KOPT-K1 (cell line): ENCODE measurements around the gene DRICH1.
"Not testable (repeated sequence)": the region's sequence is repeated elsewhere in the genome, so short reads cannot be mapped to it uniquely, and the experiment has no call there.

Experiments
- H3K27ac ChIP-seq: fragments of 200-600 bp; sonication (generic); 2 replicates; pipeline ENCODE4 v1.5.1; 2016; ENCODE audit warnings: antibody characterized with exemption, mild to moderate bottlenecking, low read depth, low read length; ENCODE audit not compliant: poor library complexity, severe bottlenecking
- H3K36me3 ChIP-seq: fragments of 200-600 bp; sonication (generic); 2 replicates; pipeline ENCODE4 v1.5.1; 2017; ENCODE audit warnings: antibody characterized with exemption, mild to moderate bottlenecking, low read length, moderate library complexity; ENCODE audit not compliant: insufficient read depth
- H3K9me3 ChIP-seq: fragments of 200-600 bp; sonication (generic); 2 replicates; pipeline ENCODE4 v1.5.1; 2017; ENCODE audit warnings: antibody characterized with exemption, low read length, mild to moderate bottlenecking; ENCODE audit not compliant: insufficient read depth, poor library complexity, severe bottlenecking

The DRICH1 gene

DNA sequence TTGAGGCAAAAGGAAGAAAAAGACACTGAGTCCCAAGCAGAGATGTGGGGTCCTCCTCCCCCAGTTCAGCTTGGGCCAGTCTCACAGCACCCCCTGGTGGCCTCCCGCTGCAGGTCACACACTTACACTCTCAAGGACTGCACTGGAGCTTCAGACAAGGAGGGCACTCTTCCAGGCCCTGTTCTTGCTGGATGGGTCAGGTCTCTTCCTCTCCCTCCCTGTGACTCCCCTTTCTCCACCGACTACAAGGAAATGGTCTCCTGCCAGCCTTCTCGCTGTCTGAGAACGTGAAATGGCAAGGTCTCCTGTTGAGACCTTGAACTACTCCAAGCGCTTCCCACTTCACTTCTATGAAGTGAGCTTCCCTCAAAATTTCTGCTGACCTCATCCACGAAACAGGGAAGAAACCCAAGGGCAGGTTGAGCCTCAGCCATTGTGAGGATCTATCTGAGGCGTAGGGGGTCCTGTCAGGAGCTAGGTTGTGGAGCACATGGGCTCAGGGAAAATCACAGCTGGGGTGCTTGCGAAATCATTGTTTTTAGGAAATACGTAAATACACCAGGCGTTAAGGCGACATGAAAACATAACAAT, 40.8 kb downstream of the DRICH1 start:
- Histone ChIP-seq H3K36me3 (no peaks in the 10 kb centered on the region), H3K27ac (peak overlapping the region; percentile 46)

DNA sequence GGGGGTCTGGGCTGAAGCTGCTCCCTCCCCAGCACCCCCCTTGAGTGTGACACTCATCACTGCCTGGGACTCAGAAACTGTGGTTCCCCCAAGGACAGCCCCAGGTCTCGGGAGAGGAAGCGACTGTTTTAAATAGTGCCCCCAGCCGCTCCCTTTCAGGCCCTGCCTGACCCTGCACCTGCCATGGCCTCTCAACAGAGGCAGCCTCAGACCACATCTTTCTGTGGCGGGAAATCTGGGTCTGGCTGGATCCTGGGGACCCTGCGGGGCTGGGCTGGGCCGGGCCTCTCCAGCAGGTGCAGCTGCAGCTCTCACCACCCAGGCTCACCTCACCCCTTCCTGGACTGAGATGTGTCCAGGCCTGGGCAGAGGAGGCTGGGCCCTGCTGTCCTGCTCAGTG, 48.3 kb downstream of the DRICH1 start:
- Histone ChIP-seq H3K36me3 (no peaks in the 10 kb centered on the region), H3K27ac (peak overlapping the region; percentile 93), H3K9me3 (no peaks in the 10 kb centered on the region)

More for the DNA sequence above, 40.8 kb downstream of the DRICH1 start:
- no peaks in the 10 kb centered on the region for H3K9me3 ChIP-seq

DNA sequence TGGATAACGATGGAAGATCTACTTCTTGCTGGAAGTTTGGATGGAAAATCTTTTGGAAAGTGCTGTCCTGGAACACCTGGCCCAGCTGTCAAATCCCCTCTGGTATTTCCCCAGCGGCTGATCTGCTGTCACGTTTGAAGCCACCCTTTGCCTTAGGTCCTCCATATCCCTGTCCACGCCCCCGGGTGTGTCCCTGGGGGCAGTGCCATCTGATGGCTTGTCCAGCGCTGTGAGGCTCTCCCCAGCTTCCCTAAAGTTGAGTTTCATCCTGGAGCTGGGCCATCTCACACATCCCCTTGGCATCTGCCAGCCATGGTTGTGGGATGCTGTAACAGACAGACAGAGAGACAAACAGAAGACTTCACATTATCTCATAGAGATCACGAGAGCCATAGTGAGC, 49.0 kb downstream of the DRICH1 start:
- H3K27ac ChIP-seq, result peak overlapping the region; percentile 93
- H3K36me3 ChIP-seq, result no peaks in the 10 kb centered on the region
- no peaks in the 10 kb centered on the region for H3K9me3 ChIP-seq

DNA sequence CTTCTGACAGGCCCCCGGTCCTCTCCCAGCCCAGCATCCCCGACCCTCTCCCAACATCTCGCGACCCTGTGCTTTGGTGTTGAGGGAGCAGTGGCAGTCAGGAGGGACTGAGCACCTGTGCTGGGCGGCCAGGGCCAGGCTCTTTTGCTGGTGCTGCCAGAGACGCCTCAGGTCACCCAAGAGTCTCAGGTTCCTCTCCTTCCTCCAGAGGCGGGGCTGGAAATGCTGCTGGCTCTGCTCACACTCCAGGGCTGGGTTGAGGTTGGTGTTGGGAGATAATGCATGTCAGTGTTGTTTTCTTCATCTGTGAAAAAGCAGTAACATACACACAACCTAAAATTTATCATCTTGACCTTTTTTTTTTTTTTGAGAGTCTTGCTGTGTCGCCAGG, 50.9 kb downstream of the DRICH1 start:
- Histone ChIP-seq H3K9me3 (no peaks in the 10 kb centered on the region), H3K27ac (peak overlapping the region; percentile 93), H3K36me3 (no peaks in the 10 kb centered on the region)

DNA sequence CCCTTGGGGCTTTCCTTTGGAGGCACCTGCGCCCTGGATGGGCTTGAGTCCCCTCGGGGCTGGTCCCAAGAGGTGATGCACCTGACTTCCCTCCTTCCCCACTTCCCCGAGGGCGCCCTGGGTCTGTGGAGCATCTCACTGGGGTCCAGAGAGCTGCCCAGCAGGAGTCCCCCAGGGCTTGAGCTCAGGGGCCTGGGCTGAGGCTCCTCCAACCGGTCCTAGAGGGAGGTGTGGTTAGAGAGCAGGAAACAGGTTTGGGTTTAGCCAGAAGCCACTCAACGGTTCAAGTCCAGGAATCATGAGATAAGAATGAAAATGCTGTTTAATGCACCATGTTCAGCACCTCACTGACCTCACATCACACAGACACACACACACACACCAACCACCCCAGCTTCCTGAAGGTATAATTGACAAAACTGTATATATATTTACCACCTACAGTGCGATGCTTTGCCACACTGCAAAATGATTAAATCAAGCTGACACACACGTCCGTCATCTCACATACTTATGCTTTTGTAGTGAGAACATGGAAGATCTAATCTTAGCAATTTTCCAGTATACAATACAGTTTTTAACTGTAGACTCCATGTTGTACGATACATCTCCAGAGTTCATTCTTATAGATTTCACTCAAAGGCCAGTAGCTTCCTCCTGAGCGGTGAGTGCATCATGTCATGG, 51.4 kb downstream of the DRICH1 start:
- Histone ChIP-seq H3K36me3 (no peaks in the 10 kb centered on the region; the same call in 1 of the 2 replicates), H3K9me3 (no peaks in the 10 kb centered on the region), H3K27ac (peak overlapping the region; percentile 93)

DNA sequence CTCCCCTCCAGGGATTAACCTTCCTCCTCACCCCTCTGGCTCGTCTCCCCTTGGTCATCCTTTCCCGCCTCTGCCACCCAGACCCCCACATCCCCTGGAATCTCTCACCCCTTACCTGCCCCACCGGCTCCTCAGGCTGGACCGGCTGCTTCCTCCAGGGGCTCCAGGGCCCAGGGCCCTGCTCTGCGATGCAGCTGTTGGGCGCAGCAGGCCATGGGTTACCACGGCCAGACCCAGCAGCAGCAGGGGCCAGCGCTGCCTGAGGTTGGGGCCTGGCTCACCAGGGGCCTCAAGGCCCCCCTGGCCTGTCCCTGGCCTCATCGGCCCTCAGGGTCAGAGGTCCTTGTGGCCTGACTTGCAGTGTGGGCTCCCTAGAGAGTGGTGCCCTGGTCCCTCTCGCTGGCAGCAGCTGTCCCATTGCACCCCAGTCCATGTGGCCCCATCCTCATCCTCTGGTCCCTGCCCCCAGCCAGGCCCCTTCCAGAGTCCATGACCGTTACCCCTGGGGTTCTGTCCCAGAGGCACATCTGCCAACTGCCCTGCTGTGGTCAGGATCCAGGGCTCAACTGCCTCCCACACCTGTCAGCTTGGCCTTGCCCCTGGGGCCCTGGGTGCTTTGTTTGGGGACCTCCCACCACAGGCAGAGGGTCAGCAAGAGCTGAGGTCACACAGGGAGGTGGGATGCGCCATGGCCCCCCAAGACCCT, 52.1 kb downstream of the DRICH1 start, which contains the start of gene IGLL1:
TSS of gene IGLL1 (minus strand) at position 421 of the 706 bp plus-strand sequence. CDS start at position 321, 100 bp downstream.
- Histone ChIP-seq H3K9me3 (no peaks in the 10 kb centered on the region), H3K36me3 (no peaks in the 10 kb centered on the region; the same call in 1 of the 2 replicates), H3K27ac (peak within 1 kb of the TSS; percentile 93)

DNA sequence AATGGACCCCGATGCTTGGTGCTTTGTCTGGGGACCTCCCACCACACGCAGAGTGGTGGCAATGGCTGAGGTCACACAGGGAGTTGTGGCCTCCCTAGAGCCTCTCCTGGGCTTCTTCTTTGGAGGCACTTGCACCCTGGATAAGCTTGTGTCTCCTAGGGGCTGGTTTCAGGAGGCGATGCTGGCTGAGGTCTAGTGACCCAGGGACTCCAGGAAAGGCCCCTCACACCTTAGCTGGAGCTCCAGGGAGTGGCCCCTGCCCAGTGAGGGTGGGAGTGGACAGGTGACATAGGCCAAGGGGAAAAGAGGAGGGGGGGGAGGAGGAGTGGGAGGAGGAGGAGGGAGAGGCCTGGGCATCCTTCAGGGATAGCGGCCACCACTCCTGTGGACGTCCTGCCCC, 52.8 kb downstream of the DRICH1 start:
- peak overlapping the region; percentile 93 for H3K27ac ChIP-seq
- H3K9me3 ChIP-seq, result no peaks in the 10 kb centered on the region

DNA sequence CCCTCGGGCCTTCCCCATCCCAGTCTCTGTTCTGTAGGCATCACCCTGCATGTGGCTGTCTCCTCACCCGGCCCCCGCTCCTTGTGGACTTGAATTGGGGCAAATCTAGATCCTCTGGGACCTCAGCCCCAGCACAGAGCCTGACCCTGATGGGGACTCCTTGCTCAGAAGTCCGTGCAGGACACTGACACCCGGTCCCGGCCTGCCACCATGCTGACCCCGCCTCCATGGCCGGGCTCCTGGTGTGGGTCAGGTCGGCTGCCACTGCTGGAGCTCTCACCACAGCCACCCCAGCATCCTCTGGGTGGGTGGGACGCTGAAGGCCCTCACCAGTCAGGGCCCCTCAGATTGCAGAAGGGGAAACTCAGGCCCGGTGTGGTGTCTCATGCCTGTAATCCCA, 53.8 kb downstream of the DRICH1 start:
- H3K36me3 ChIP-seq, result peaks cover 11% of the 10 kb centered on the region; the same call in 1 of the 2 replicates
- peak overlapping the region; percentile 93 for H3K27ac ChIP-seq
- no peaks in the 10 kb centered on the region for H3K9me3 ChIP-seq

More for the DNA sequence above, 52.8 kb downstream of the DRICH1 start:
- peaks cover 6% of the 10 kb centered on the region; the same call in 1 of the 2 replicates for H3K36me3 ChIP-seq

DNA sequence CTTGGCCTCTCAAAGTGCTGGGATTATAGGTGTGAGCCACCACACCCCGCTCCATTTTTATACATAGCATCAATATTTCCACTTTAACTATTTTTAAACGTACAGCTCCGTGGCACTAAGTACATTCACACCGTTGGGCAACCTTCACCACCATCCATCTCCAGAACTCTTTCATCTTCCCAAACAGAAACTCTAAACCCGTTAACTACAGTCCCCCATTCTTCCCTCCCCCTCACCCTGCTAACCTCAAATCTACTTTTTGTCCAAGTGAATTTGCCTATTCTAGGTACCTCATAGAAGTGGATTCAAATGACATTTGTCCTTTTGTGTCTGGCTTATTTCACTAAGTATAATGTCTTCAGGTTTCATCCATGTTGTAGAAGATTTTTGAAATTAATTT, 55.4 kb downstream of the DRICH1 start:
- peaks cover 27% of the 10 kb centered on the region for H3K36me3 ChIP-seq
- peak overlapping the region; percentile 93 for H3K27ac ChIP-seq
- peaks cover 8% of the 10 kb centered on the region for H3K9me3 ChIP-seq

DNA sequence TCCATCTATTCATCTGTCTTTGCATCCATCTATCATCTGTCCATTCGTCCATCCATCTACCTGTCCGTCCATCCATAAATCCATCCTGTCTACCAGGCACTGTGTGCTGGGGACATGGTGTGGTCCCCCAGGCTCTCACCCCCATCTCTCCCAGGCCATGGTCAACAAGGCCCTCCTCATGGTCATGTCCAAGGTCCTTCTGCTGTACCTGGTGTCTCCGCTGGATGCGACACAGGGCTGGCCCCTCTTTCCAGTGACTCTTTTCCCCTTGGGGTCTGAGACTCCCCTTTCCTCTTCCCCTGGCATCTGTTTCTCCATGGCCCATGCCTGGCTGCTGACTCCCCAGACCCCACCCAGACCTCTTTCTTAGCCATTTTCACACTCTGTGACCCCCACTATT, 56.5 kb downstream of the DRICH1 start:
- peaks cover 8% of the 10 kb centered on the region for H3K9me3 ChIP-seq
- peak overlapping the region; percentile 93 for H3K27ac ChIP-seq
- H3K36me3 ChIP-seq, result peaks cover 31% of the 10 kb centered on the region

DNA sequence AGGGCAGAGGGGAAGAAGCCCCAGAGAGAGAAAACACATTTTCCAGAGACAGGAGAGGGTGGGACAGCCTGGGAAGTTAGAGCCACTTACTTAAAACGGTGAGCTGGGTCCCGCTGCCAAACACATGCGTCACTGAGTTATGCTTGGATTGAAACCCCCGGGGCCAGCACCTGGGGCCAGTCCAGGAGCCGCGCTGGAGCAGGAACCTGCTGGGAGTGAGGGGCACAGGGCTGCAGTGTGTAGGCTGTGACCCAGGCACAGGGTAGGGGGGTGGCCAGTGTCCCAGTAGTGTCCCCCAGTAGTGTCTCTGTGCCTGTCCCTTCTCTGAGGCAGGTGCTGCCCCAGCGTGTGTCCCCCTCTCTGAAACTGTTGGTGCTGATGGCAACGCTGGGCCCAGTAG, 57.2 kb downstream of the DRICH1 start:
- Histone ChIP-seq H3K9me3 (peaks cover 8% of the 10 kb centered on the region), H3K27ac (peak overlapping the region; percentile 93), H3K36me3 (peaks cover 31% of the 10 kb centered on the region)

DNA sequence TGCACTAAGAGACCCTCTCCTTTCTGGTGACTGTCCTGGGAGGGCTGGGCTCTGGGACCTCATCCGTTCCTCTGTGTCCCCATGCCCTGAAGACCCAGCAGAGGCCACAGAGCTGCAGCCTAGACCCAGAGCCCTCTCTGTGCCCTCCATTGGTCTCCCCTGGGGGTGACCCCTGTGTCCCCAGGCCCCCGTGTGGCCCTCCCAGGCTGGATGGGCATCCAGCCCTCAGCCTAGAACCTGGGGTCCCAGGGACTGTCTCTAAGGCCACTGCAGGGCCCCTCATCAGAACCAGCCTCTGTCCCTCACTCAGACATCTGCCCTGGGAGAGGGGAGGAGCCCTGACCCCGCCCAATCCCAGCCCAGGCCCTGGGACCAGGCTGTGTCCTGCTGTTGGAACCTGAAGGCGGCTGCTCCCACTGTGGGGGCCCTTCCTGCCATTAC, 57.7 kb downstream of the DRICH1 start:
- peaks cover 8% of the 10 kb centered on the region for H3K9me3 ChIP-seq
- H3K36me3 ChIP-seq, result peaks cover 31% of the 10 kb centered on the region
- H3K27ac ChIP-seq, result peak overlapping the region; percentile 93

DNA sequence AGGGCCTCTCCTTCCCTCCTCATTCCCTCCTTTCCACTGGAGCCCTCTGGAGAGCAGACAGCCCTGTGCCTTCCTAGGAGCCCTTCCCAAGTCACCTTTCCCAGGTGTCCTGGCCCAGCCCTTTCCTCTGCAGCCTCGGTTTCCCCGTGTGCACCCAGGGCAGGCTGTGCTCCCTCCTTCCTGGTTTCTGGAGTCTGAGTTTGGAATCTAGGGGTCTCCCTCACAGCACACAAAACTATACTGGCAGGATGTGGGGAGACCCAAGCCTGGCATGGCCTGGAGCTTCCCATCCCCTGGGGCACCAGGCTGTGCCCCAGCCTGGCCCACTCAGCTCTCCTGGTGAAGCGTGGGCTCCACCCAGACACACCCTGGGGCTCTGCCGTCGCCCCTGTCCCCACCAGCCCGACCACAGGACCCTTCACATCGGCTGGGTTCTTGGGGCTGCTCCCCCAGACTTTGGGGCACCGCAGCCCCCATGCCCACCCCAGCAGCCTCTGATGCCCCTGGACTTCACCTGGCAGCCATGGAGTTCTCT, 58.4 kb downstream of the DRICH1 start:
- H3K36me3 ChIP-seq, result peaks cover 31% of the 10 kb centered on the region
- H3K9me3 ChIP-seq, result not testable (repeated sequence)
- peak overlapping the region; percentile 93 for H3K27ac ChIP-seq

DNA sequence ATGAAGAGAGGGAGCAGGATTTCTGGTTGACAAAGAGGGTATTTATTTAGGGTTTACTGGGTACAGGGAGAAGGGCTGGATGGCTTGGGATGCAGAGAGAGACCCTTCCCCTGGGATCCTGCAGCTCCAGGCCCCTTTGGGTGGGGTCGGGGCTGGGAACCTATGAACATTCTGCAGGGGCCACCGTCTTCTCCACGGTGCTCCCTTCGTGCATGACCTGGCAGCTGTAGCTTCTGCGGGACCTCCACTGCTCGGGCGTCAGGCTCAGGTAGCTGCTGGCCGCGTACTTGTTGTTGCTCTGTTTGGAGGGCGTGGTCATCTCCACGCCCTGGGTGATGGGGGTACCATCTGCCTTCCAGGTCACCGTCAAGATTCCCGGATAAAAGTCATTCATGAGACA, 59.0 kb downstream of the DRICH1 start:
- Histone ChIP-seq H3K36me3 (peaks cover 31% of the 10 kb centered on the region), H3K27ac (peak overlapping the region; percentile 11)

DNA sequence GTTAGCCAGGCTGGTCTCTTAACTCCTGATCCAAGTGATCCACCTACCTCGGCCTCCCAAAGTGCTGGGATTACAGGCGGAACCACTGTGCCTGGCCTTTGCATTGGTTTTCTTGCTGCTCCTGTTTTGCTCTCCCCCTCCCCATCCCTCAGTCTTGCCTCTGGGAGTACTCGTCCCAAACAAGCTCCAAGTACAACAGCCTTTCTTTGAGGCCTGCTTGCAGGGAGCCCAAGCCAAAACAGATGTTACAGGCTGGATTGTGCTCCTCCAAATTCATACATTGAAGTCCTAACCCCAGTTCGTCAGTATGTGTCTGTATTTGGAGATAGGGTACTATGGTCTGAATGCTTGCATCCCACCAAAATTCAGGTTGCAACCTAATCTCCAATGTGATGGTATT, 60.6 kb downstream of the DRICH1 start:
- H3K36me3 ChIP-seq, result peaks cover 31% of the 10 kb centered on the region
- H3K27ac ChIP-seq, result peak overlapping the region; percentile 46
- peaks cover 8% of the 10 kb centered on the region for H3K9me3 ChIP-seq

More for the DNA sequence above, 59.0 kb downstream of the DRICH1 start:
- H3K9me3 ChIP-seq, result not testable (repeated sequence)
